ENCODE measurements around the gene MFNG. TPM values are rescaled to one million over a fixed set of nuclear protein-coding genes. Genes with fewer than 3 reads are reported as not detected.

Gene MFNG, protein sequence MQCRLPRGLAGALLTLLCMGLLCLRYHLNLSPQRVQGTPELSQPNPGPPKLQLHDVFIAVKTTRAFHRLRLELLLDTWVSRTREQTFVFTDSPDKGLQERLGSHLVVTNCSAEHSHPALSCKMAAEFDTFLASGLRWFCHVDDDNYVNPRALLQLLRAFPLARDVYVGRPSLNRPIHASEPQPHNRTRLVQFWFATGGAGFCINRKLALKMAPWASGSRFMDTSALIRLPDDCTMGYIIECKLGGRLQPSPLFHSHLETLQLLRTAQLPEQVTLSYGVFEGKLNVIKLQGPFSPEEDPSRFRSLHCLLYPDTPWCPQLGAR
- total RNA-seq = not detected in 2 replicates

DNA sequence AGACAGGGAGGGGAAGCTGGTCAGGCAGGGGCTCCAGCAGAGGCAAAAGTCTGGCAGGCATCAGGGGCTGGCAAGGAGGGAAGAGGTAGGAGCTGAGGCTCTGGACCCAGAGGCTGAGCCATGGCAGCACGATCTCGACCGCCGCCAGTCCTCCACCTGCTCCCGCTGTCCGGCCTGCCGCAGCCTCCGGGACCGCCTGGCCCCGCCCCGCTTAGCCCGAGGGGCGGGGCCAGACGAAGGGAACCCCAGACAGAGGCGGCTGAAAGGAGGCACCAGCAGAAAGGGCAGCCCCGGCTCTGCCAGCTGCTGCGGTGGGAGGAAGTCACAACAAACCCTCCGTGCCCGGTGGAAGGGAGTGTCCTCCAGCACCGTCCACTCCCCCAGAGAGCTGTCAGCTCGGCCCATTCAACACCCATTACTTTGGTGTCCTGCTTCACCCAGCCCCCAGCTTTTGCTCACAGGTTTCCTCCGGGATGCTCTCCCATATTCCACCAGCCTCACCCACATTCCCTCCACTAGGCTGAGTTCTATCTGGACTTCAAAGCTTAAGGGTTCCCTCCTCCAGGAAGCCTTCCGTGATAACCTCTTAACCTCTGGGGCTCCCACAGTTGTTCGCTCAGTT is at the start of gene MFNG:
TSS of gene MFNG (minus strand) at position 161 of the 622 bp plus-strand sequence. CDS start 207 bp downstream, outside the sequence.

DNA sequence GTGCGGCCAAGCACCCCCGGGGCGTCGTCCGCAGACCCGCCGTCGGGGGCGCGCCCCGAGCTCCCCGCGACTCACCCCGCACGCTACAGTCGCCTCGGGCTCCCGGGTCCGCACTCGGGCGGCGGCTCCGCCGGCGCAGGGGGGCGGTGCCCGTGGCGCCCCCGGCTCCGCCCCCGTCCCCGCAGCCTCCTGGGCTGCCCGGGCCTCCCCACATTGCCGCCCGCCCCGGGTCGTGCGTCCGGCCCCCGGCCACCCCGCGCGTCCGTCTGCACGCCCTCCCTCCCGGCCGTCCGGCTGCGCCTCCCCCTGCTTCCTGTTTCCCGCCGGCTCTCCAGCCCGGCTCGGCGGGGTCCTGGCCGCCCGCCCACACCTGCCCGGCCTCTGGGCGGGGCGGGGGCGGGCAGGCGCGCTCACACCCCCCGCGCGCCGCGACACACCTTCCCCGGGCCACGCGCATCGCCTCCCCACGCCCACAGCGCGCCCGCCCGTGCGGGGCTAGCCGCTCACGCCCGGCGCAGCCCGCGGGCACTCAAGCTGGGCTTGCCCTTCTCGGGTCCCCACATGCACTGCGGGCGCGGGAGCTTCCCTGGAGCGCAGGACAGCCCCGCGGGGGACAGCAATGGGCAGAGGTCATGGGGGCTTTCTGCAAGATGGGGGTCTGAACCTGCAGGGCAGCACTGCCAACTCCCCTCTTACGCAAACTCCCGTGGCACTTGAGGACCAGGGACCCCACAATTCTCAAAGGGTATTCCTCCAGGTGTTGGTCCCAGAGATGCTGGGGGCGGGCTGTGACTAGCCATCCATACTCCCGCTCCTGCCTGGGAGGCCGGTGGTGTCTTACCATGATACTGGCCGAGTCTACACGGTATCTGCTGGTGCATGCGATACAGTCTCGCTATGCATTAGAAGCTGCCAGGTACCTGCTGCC is 33.3 kb upstream of the MFNG start, which contains the start of gene CARD10:
TSS of gene CARD10 (minus strand) at position 148 of the 928 bp plus-strand sequence. CDS start 215 bp downstream, outside the sequence.

DNA sequence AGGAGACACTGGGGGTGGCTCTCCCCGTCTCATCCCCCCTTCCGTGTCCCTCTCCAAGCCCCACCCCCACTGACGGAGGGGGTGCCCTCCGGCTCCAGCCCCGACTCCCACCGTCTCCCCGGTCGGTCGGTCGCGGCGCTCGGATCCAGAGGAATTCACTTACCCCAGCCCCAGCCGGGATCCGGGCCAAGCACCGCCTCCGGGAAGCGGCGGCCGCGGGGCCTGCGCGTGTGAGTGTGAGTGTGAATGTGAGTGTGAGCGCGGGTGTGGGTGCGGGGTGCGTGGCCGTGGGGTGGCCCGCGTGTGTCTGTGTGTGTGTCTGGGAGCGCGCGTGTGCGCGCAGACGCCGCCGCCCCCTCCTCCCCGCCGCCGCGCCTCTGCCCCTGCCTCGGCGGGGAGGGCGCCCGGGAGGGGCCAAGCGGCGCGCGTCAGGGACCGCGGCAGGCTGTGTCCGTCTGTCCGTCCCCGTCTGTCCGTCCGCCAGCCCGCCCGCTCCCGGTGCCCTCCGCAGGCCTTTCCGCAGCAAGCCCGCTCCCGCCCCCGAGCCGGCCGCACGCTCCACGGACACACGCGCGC is 59.0 kb downstream of the MFNG start, which contains the start of gene ELFN2:
TSS of gene ELFN2 (minus strand) at position 345 of the 576 bp plus-strand sequence. CDS start 51,945 bp downstream, outside the sequence.

Other genes starting within 250 kb of the MFNG start
- 26.0 and 30.2 TPM in 2 replicates for gene RAC2, start 242.1 kb downstream of the MFNG start, total RNA-seq
- not detected in 2 replicates for gene CYTH4, start 203.9 kb downstream of the MFNG start, total RNA-seq
- gene ELFN2, start 58.9 kb downstream of the MFNG start, total RNA-seq = 0.23 and 0.60 TPM in 2 replicates
- gene CARD10, start 33.0 kb upstream of the MFNG start, total RNA-seq = 5.6 and 9.1 TPM in 2 replicates
- gene CDC42EP1, start 74.1 kb upstream of the MFNG start, total RNA-seq = 118 and 169 TPM in 2 replicates
- gene LGALS2, start 93.7 kb upstream of the MFNG start, total RNA-seq = 0.58 TPM in 1 of 2 replicates, not detected in the other
- gene GGA1, start 122.5 kb upstream of the MFNG start, total RNA-seq = 27.5 and 30.8 TPM in 2 replicates
- gene SH3BP1, start 153.3 kb upstream of the MFNG start, total RNA-seq = 16.1 and 18.7 TPM in 2 replicates
- gene PDXP, start 172.3 kb upstream of the MFNG start, total RNA-seq = 12.9 and 17.4 TPM in 2 replicates
- gene LGALS1, start 189.3 kb upstream of the MFNG start, total RNA-seq = 4,461 and 4,473 TPM in 2 replicates
- 8.6 and 14.6 TPM in 2 replicates for gene NOL12, start 200.0 kb upstream of the MFNG start, total RNA-seq
- 157 and 214 TPM in 2 replicates for gene TRIOBP, start 210.7 kb upstream of the MFNG start, total RNA-seq

Data from pericardium fibroblast (primary cell).